Measurements from ENCODE around the gene STK11.

The STK11 gene

DNA sequence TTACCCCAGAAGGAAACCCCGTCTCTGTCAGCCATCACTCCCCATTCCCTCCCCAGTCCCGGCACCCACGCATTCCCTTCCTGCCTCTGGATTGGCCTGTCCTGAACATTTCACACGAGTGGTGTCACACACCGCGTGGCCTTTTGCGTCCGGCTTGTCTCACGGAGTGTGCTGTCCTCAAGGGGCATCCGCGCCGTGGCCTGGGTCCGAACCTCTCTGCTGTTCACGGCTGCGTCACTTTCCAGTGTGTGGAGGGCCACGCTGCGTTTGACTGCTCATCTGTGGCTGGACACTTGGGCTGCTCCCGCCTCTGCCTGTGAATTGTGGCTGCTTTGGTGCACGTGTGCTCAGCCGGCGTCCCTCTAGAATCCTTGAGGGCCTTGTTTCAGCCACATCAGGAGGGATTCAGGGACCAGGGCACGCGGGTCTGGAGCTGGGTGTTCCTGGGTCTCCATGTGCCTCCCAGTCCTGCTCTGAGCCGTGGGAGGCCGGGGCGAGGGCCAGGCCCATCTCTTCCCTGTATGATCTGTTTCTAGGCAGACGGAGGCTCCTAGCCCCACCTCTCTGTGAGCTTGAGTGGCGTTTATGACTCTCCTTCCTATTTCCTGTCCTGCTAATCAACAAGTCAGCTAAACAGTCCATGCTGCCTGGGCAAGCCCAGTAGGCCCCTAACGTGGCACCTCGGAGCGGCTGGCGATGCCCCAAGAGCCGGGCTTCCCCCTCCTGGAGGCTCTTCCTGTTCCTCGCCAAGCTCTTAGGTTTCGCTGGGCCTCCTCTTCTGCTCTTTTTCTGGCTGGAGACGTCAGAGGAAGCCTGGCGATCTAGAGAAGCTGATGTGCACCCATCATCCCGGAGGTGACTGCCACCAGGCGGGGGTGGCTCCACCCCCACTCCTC lies 8.1 kb downstream of the STK11 start:
- peak; percentile 73 for DNase-seq (ENCODE audit: low read depth)
- no peak overlapping the region for H3K4me3 ChIP-seq (replicated peaks; ENCODE audit: low read depth, low read length)
- TF ChIP-seq, protein P1, sequence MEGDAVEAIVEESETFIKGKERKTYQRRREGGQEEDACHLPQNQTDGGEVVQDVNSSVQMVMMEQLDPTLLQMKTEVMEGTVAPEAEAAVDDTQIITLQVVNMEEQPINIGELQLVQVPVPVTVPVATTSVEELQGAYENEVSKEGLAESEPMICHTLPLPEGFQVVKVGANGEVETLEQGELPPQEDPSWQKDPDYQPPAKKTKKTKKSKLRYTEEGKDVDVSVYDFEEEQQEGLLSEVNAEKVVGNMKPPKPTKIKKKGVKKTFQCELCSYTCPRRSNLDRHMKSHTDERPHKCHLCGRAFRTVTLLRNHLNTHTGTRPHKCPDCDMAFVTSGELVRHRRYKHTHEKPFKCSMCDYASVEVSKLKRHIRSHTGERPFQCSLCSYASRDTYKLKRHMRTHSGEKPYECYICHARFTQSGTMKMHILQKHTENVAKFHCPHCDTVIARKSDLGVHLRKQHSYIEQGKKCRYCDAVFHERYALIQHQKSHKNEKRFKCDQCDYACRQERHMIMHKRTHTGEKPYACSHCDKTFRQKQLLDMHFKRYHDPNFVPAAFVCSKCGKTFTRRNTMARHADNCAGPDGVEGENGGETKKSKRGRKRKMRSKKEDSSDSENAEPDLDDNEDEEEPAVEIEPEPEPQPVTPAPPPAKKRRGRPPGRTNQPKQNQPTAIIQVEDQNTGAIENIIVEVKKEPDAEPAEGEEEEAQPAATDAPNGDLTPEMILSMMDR (IDR thresholded peaks at IDR 0.05; ENCODE audit: low read length, missing control alignments): no peak

DNA sequence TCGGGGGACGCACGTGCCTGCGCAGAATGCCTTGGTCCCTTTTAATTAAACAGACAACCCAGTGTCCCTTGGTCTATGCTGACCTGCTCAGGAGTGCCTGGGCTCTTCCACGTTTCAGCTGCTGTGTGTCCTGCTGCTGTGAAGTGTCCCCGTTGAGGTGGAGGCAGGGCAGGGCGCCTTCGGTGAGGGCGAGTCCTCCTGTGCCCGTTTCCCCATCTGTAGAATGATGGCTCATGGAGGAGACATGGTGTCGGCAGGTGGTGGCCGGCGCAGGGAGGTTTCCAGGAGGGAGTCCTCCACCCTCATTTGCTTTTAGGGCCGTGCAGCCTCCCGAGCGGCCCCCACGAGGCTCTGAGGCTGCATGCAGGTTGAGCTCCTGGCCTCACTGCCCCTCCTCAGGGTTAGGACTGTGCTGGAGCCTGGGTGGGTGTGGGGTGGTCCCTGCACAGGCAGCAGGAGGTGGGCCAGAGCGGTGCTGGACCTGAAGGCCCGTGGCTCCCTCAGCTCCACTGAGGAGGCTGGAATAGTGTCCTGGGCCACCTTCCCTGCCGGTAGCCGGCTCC lies 8.8 kb downstream of the STK11 start:
- TF ChIP-seq, protein P1 (IDR thresholded peaks at IDR 0.05; ENCODE audit: low read length, missing control alignments): no peak
- no peak for DNase-seq (ENCODE audit: low read depth)
- H3K4me3 ChIP-seq (replicated peaks; ENCODE audit: low read depth, low read length): no peak overlapping the region

DNA sequence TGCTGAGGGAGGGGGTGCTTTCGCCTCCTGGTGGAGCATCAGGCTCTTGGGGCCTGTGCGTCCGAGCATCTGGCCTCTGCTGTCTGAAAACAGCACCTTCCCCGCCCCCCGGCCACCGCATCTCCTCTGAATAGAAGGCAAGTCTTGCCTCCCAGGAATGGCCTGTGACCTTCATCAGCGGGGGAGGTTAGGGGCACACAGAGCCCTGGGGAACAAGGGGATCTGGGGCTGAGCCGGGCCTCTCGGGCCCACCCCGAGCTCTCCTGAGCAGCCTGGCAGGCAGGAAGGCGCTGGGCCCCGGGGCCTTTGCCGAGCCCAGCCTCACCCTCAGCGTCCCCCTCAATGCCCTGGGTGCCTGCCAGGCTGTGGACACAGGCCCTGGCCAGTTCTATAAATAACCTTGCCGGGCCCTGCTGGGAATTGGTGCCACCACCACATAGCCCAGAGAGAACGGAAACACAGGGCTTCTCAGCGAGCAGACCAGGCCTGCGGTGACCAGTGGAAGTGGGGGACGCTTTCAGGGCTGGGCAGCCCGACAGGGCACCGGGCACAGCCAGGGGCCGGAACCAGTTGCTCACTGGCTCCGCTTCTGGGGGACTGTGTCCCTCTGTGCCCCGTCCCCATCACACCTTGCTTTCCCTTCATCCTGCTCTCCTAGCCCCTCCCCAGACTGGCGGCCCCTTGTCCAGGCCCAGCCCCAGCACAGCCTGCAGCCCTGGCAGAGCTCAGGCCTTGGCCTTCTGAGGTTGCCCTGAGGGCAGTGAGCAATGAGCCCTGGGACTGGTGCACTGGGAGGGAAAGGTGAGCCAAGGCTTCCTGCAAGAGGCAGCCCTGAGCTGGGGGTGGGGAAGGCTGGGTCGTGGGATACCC lies 9.5 kb downstream of the STK11 start:
- H3K4me3 ChIP-seq (replicated peaks; ENCODE audit: low read depth, low read length): no peak overlapping the region
- TF ChIP-seq, protein P1 (IDR thresholded peaks at IDR 0.05; ENCODE audit: low read length, missing control alignments): no peak
- DNase-seq (ENCODE audit: low read depth): no peak

DNA sequence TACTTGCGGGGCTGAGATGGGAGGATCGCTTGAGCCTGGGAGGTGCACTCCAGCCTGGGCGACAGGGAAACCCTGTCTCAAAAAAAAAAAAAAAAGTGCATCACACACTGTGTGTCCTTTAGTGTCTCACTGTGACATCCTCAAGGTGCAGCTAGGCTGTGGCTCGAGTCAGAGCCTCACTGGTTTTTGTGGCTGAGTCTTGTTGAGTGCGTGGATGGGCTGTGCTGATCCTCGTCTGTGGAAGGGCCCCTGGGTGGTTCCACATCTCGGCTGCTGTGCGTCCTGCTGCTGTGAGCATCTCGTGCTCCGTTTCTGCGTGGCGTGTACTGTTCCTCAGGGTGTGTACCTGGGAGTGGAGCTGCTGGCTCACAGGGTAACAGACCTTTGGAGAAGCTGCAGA lies 11.2 kb downstream of the STK11 start:
- no peak overlapping the region for H3K4me3 ChIP-seq (replicated peaks; ENCODE audit: low read depth, low read length)
- TF ChIP-seq, protein P1 (IDR thresholded peaks at IDR 0.05; ENCODE audit: low read length, missing control alignments): no peak
- no peak for DNase-seq (ENCODE audit: low read depth)

- no peak for DNase-seq (ENCODE audit: low read depth)
- TF ChIP-seq, protein P1 (IDR thresholded peaks at IDR 0.05; ENCODE audit: low read length, missing control alignments): no peak
- no peak overlapping the region for H3K4me3 ChIP-seq (replicated peaks; ENCODE audit: low read depth, low read length)
Observed at GRCh38 chr19:1217366-1217765, 11.8 kb downstream of the STK11 start.

DNA sequence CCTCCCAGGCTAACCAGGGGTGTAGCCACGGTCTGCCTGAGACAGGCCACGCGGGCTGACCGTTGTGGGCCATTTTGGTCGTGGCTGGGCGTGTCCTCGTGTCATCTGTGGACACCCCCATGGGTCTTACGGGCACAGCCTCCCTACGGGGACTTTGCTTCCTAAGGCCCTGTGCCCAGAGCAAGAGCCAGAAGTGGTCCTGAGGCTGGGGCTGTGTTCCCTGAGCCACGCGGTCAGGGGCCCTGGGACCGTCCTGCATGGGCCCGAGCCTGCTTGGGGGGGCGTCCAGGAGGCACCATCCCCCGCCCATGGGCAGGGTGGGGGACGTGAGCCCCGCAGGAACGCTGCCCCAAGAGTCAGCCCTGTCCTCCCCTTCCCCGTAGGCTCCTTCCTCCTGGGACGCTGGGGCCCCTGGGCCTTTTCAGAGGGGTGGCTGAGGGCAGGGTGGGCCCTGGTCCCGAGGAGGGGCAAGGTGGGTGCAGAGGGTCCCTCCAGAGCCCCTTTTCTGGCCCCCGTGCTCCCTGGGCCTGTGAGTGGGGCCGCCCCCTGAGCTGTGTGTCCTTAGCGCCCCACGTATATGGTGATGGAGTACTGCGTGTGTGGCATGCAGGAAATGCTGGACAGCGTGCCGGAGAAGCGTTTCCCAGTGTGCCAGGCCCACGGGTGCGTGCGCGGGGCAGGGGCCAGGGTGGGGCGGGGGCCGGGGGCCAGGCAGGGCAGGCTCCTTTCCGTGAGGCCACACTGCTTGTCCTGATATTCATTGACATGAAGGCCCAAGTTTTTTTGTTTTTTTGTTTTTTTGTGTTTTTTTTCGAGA lies 13.4 kb downstream of the STK11 start:
- TF ChIP-seq, protein P1 (IDR thresholded peaks at IDR 0.05; ENCODE audit: low read length, missing control alignments): no peak

More for the DNA sequence above, 13.4 kb downstream of the STK11 start:
- DNase-seq (ENCODE audit: low read depth): no peak
- H3K4me3 ChIP-seq (replicated peaks; ENCODE audit: low read depth, low read length): no peak overlapping the region

Data from fibroblast of pulmonary artery (primary cell).